Transverse colon (tissue), 4 donors: Measurements from ENCODE around the gene RAB25.

Experiments
- POLR2AphosphoS5 ChIP-seq, 3 donors: sonication (generic); formaldehyde crosslinking; IDR thresholded peaks; one replicate each; pipeline ENCODE4 v1.6.1; 2016; ENCODE audit warnings: antibody characterized with exemption in 3 of 3
- TF ChIP-seq, protein P1 (sequence below), 5 experiments: fragments of 200-600 bp in 3 of 5; fragments of 450-650 bp in 2 of 5; sonication (generic) in 3 of 5; IDR thresholded peaks; 1 replicate in 2 of 5; 2 replicates in 3 of 5; pipeline ENCODE4 v1.5.1; 2016 to 2017; ENCODE audit warnings: antibody characterized with exemption in 5 of 5, inconsistent platforms in 3 of 5, mild to moderate bottlenecking in 2 of 5, moderate library complexity in 1 of 5

DNA sequence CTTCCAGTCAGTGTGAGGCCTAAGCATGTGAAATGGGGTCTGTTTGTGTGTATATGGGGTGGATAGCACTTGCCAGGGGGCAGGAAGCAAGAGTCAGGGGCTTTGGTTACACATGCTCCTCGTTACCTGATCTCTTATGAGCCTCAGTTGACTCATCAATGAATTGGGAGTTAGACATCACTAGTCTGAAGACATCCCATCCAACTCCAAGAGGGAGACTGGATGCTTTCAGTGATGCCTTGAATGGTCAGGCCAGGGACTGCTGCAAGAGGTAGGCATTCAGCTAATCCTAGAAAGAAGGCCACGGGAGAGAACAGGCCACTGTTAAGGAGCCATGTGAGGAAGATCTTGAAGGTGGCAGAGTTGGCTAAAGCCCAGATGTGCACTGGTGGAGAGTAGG is 6.3 kb downstream of the RAB25 start:
- TF ChIP-seq, protein P1, sequence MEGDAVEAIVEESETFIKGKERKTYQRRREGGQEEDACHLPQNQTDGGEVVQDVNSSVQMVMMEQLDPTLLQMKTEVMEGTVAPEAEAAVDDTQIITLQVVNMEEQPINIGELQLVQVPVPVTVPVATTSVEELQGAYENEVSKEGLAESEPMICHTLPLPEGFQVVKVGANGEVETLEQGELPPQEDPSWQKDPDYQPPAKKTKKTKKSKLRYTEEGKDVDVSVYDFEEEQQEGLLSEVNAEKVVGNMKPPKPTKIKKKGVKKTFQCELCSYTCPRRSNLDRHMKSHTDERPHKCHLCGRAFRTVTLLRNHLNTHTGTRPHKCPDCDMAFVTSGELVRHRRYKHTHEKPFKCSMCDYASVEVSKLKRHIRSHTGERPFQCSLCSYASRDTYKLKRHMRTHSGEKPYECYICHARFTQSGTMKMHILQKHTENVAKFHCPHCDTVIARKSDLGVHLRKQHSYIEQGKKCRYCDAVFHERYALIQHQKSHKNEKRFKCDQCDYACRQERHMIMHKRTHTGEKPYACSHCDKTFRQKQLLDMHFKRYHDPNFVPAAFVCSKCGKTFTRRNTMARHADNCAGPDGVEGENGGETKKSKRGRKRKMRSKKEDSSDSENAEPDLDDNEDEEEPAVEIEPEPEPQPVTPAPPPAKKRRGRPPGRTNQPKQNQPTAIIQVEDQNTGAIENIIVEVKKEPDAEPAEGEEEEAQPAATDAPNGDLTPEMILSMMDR (IDR thresholded peaks at IDR 0.05): no peak
- no peak for TF ChIP-seq POLR2AphosphoS5 (IDR thresholded peaks at IDR 0.05)
